ENCODE results near the gene AIG1.

The AIG1 gene

GRCh38 chr6:143204045-143204444 is 143.4 kb downstream of the AIG1 start:
- DNase-seq: no peak

- no peak for DNase-seq
Observed at GRCh38 chr6:143205131-143205535, 144.4 kb downstream of the AIG1 start.

- DNase-seq: no peak
Observed at GRCh38 chr6:143205585-143205984, 144.9 kb downstream of the AIG1 start.

DNA sequence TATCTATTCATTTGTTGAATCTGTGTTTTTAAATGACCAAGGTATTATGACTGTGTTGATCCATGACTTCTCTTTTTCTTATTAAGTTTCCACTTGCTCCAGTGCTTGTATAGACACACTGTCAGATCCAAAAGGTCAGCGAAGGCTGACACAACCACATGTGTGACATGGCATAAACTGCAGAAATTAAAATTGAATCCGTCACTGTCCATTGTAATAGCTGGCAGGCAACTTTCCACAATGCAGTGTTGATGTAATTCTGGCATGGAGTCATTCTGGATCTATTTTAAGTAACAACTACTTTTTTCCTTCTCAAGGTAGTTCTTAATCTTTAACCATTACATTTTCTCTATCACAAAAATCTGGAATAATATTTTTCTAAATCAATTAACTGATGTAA is 145.3 kb downstream of the AIG1 start:
- no peak for DNase-seq

DNA sequence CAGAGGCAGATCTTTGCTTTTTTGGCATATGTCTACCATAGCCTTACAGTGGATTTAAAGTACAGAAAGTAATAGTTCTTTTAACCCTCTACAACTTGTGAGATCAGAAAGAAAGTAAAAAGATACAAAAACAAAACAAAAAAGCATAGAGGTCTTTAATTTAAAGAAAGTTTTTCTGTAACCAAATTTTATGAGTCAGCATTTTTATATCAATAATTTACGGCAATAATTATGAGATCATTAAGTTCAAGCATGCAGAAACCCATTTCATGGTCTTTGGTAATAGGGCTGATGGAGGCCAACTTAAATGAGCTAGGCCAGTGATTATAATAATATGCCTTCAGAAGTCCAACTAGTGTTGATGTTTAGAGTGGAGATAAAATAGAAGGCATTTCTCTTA is 145.9 kb downstream of the AIG1 start:
- DNase-seq: no peak

- no peak for DNase-seq
Observed at GRCh38 chr6:143210420-143210819, 149.7 kb downstream of the AIG1 start.

DNA sequence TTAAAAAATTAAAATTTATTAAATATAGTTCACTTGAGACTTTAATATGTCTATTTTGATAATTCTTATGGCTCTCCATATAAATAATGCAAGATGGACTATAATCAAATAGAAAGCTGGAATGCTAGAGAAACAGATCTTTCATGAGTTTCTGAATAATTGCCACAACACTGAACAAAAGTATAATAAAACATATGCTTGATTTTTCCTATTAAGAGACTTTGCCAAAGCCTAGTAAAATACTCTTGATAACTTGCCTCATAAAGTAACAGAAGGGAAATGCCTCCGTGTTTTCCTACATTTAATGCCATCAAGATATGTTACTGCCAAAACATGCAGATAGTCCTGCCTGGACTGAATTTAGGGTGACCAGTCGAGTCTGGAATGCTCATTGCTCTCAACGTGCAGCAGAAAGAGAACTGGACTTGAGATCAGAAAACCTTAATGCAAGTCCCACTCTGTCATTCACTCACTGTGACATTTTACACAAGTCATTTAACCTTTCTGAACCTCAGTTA is 153.2 kb downstream of the AIG1 start:
- DNase-seq: no peak

DNA sequence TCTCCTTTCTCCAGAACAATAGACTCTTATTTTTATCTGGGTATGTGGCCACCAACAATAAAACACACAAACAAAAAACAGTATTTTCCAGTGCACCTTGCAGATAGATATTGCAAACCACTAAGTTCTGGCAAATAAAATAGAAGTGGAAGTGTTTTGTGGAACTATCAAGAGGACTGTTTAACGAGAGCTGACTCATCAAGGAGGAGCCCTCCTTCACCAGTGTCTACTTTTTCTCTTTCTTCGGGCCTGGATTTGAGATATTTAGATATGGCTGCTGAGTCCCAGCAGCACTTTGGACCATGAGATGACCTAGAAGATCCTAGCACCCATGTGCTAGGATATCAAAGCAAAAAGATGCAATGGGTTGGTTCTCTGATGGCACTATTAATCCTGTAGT is 154.7 kb downstream of the AIG1 start:
- DNase-seq: no peak

GRCh38 chr6:143215771-143216170 is 155.1 kb downstream of the AIG1 start:
- DNase-seq: no peak

GRCh38 chr6:143218233-143218632 is 157.5 kb downstream of the AIG1 start:
- DNase-seq: no peak

GRCh38 chr6:143221698-143222097 is 161.0 kb downstream of the AIG1 start:
- no peak for DNase-seq

GRCh38 chr6:143222310-143222709 is 161.6 kb downstream of the AIG1 start:
- DNase-seq: no peak

DNA sequence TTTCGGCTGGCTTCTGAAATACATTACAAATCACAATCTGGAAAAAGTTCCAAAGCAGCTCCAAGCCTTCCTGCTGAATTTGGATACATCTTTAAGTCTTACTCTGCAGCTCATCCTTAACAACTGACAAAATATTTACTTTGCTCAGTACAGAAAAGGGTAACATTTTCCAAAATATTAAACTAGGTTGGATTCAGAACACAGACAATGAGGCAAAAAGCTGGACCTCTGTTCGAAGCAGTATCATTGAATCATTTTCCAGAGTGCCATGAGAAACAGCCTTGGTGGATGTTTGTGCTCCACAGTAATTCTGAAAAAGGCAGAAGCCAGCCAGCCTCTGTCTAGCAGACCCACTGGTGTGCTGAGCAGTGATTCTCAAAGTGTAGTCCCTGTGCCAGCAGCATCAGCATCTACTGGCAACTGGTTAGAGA is 162.1 kb downstream of the AIG1 start:
- no peak for DNase-seq

DNA sequence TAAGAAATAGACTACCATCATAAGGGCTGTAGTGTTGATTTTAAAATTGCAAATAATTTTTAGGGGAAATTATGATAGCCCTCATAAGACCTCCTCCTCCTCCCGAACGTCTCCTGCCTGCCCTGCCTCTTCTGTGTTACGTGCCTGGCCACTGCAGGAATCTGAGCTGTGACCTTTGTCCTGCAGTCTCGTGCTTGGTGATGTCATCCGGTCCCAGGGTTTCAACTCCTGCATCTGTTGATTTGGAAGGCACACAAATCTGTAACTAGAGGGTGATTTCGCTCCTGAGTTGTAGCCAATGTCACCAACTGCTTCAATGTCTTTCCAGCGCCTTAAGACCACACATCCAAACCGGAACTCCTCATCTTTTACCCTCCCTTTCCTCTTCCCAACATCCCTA is 163.2 kb downstream of the AIG1 start:
- no peak for DNase-seq

DNA sequence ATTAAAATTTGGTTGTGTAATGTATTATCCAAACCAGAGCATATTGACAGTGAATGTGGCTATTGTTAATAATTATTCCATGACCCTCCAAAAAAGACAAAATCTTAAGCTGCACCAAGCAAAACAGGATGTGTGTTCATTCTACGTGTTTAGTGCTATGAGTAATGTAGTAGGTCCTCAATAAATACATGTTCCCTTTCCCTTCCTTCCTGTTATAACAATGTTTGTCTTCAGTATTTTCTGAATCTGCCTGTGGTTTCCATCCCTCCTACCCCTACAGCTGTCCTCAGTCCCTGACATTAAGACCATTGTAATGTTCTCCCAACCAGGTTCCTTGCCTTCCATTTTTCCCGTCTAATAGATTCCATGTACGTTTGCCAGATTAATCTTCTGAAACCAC is 163.8 kb downstream of the AIG1 start:
- no peak for DNase-seq

DNA sequence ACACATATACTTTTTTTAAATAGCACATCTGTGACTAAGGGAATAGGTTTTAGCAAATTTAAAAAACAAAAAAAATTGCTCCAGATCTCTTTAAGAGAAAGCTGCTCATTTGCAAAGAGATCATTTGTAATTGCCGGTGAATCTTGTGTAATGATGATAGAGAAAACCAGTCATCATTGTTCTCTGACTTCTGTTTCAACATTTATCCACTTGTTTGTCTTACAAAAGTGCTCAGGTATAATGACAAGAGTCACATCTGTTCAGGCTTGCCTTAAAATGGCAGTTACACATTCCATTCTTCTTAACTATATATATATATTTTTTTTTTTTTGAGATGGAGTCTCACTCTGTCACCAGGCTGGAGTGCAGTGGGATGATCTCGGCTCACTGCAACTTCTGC is 165.2 kb downstream of the AIG1 start:
- no peak for DNase-seq

- DNase-seq: no peak
Observed at GRCh38 chr6:143227675-143228074, 167.0 kb downstream of the AIG1 start.

DNA sequence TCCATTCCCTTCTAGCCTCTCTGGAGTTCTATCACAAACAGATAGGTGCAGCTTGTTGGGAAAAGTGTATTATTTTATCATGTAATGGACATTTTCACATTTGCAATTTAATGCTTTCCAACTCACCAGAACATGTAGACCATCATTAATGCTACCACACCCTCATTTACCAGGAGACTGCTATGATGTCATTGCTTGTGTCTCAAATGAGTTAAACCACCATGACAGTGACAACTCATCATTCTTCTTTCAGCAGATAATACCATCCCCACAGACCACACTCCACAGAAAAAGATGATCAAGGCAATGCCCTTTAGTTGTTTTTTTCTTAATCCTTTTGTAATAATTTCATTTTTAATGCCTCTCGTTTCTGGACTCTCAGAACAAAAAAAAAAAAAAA is 168.7 kb downstream of the AIG1 start:
- no peak for DNase-seq

GRCh38 chr6:143232849-143233248 is 172.2 kb downstream of the AIG1 start:
- peak; percentile 3 for DNase-seq

GRCh38 chr6:143233554-143234285 is 173.0 kb downstream of the AIG1 start:
- DNase-seq: no peak

GRCh38 chr6:143234734-143235133 is 174.0 kb downstream of the AIG1 start:
- DNase-seq: no peak

- DNase-seq: no peak
Observed at GRCh38 chr6:143236151-143236798, 175.6 kb downstream of the AIG1 start.

- DNase-seq: no peak
Observed at GRCh38 chr6:143238306-143238705, 177.6 kb downstream of the AIG1 start.

DNA sequence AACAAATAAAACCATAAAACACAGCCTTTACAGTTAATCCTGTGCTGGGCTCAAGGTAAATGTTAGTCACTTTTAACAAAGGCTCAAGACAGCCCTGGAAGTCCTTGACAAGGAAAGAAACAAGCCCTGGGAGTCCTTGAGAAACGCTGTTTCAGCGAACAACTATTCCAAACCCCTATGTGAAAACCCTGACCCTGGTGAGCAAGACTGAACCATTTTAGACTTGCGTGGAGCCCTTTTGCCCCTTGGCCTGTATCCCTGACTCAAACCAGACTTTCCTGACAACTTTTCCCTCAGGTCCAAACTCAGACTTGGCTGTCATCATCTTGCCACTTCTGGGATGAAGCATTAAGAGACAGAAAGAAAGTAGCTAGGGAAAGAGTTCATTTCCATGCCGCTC is 180.4 kb downstream of the AIG1 start:
- no peak for DNase-seq

GRCh38 chr6:143241911-143242310 is 181.2 kb downstream of the AIG1 start:
- DNase-seq: no peak
